HFF-Myc (cell line): ENCODE results near the gene SEPTIN2.

Experiments used
- DNase-seq: peaks from one replicate; pipeline ENCODE4 v3.0.0-alpha.2; 2011; ENCODE audit warnings: low read depth; ENCODE audit errors: extremely low read depth
- H3K4me3 ChIP-seq: replicated peaks from 2 replicates; pipeline ENCODE4 v1.5.1; 2011; ENCODE audit warnings: low read depth, mild to moderate bottlenecking, control low read depth, low read length
- CTCF ChIP-seq: IDR thresholded peaks from 2 replicates; pipeline ENCODE4 v1.5.1; 2012; ENCODE audit warnings: mild to moderate bottlenecking, low read depth, low read length, control low read depth; ENCODE audit errors: missing control alignments

Gene SEPTIN2

GRCh38 chr2:241357531-241357930 lies 41.8 kb downstream of the SEPTIN2 start:
- DNase-seq, result no peak
- TF ChIP-seq CTCF, result no peak
- H3K4me3 ChIP-seq, result peak overlapping the region; percentile 90

GRCh38 chr2:241358470-241358869 lies 42.7 kb downstream of the SEPTIN2 start:
- H3K4me3 ChIP-seq, result no peak overlapping the region
- DNase-seq, result no peak
- no peak for TF ChIP-seq CTCF

- H3K4me3 ChIP-seq, result no peak overlapping the region
- no peak for TF ChIP-seq CTCF
- DNase-seq, result no peak
These were observed 43.8 kb downstream of the SEPTIN2 start for GRCh38 chr2:241359481-241360045.

- TF ChIP-seq CTCF, result no peak
- H3K4me3 ChIP-seq, result no peak overlapping the region
- DNase-seq, result no peak
These were observed 47.7 kb downstream of the SEPTIN2 start for GRCh38 chr2:241363426-241363825.

- no peak for DNase-seq
- no peak overlapping the region for H3K4me3 ChIP-seq
- TF ChIP-seq CTCF, result no peak
These were observed 49.1 kb downstream of the SEPTIN2 start for GRCh38 chr2:241364781-241365180.

- no peak overlapping the region for H3K4me3 ChIP-seq
- DNase-seq, result no peak
- no peak for TF ChIP-seq CTCF
These were observed 51.0 kb downstream of the SEPTIN2 start for GRCh38 chr2:241366678-241367077.

GRCh38 chr2:241368643-241369042 lies 52.9 kb downstream of the SEPTIN2 start:
- no peak overlapping the region for H3K4me3 ChIP-seq
- TF ChIP-seq CTCF, result no peak
- no peak for DNase-seq
